Ovary (tissue), 9 donors: ENCODE results near the gene ACTL9. TPM values are rescaled to one million over a fixed set of nuclear protein-coding genes. Genes with fewer than 3 reads are reported as not detected.

Experiments used
- DNase-seq, 5 donors: peaks; one replicate each; pipeline ENCODE4 v3.0.0-alpha.2; 2019 to 2020
- H3K27ac ChIP-seq, 2 donors: fragments of 200-600 bp; one replicate each; pipeline versions ENCODE4 v1.5.1 to v1.8.0; 2019 to 2022
- H3K27me3 ChIP-seq: fragments of 200-600 bp; one replicate; pipeline ENCODE4 v1.8.0; 2022
- H3K36me3 ChIP-seq: fragments of 200-600 bp; sonication (generic); one replicate; pipeline ENCODE4 v1.5.1; 2019
- H3K4me1 ChIP-seq: one replicate; pipeline ENCODE4 v1.8.1; 2013; ENCODE audit warnings: mild to moderate bottlenecking, moderate library complexity; ENCODE audit not compliant: insufficient read depth
- H3K4me3 ChIP-seq: fragments of 200-600 bp; sonication (generic); one replicate; pipeline ENCODE4 v1.5.1; 2017
- H3K9me3 ChIP-seq, 2 donors: fragments of 200-600 bp in 1 of 2; sonication (generic) in 1 of 2; one replicate each; pipeline versions ENCODE4 v1.5.1 to v1.8.1; 2013 to 2019; ENCODE audit warnings: mild to moderate bottlenecking in 1 of 2, moderate library complexity in 1 of 2
- EP300 ChIP-seq: sonication (generic); formaldehyde crosslinking; IDR thresholded peaks from one replicate; pipeline ENCODE4 v1.6.1; 2017; ENCODE audit warnings: antibody characterized with exemption
- POLR2A ChIP-seq: fragments of 450-650 bp; IDR thresholded peaks from one replicate; pipeline ENCODE4 v1.6.1; 2017; ENCODE audit warnings: antibody characterized with exemption, mild to moderate bottlenecking, moderate library complexity
- WGBS, 3 donors: extraction: QIAGEN DNeasy Blood & Tissue Kit in 1 of 3; methylation state at CpG; one replicate each; pipeline versions ENCODE4 v1.1.5 to v1.1.7; 2013 to 2017; 5-methylcytosine and 5-hydroxymethylcytosine counted together
- intact Hi-C, 4 donors: fragments of 100-400 bp; cut with DNase I; formaldehyde crosslinking; loops; one replicate each; pipeline versions ENCODE4 v1.11.0 to v1.15.1; 2022 to 2023
- polyA plus RNA-seq, 2 donors: library from polyadenylated mRNA; stranded (reverse); fragments of 200-250 nt in 1 of 2; fragments of 350-450 nt in 1 of 2; fragmentation: Illumina TruSeq in 1 of 2; extraction: RNeasy Lipid Tissue Mini Kit (QIAGEN cat#74804) in 1 of 2; gene quantifications; one replicate each; pipeline ENCODE4 v1.2.3, GENCODE V29; 2013 to 2014
- total RNA-seq, 7 donors: library from RNA; depleted of rRNA in 2 of 7; stranded (reverse); fragments of >200 nt in 2 of 7; fragmentation: NEBNext Ultra II Directional in 3 of 7; extraction: Animal tissue kit (Norgen Biotek cat#: 25700) in 3 of 7; gene quantifications; one replicate each; pipeline versions ENCODE4 v1.1.0 to v1.2.4, GENCODE V29; 2016 to 2023
- TF ChIP-seq, protein P1 (sequence below), 3 donors: fragments of 450-650 bp in 2 of 3; fragments of 200-600 bp in 1 of 3; IDR thresholded peaks; one replicate each; pipeline versions ENCODE4 v1.5.1 to v1.8.0; 2016 to 2022; ENCODE audit warnings: antibody characterized with exemption in 3 of 3, mild to moderate bottlenecking in 1 of 3
- donor health status: DM: no; HTN: no; CAD: no; lungs with moderate emphysema.
- donor health status: DM: no; HTN: no; CAD: no.
- donor health status: Bipolar disorder and iron deficiency.
- donor health status: DM: yes; HTN: yes; CAD: no.
- donor health status: DM: no; HTN: no; CAD: no.
- donor health status: DM: yes; HTN: yes; CAD: no.

The ACTL9 gene
- total and polyA plus RNA-seq, 9 donors, result not detected

DNA sequence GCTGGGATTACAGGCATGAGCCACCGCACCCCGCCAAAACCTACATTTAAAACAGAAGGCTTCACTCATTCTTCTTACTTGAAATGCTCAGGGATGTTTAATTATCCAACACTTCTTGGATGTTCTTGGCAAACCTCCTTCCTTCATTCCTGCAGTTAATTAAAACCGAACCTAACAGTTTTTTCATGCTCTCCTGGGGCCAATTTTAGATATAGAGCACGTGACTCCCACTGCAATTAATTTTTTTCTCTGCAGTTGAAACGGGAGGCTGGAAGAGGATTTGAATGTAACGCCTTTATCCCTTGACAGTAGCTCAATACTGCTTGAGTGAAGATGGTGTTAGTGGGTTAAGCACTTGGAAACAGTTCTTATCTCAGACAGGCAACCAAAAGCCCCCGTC is 4.6 kb upstream of the ACTL9 start:
- Histone ChIP-seq H3K27me3 (no peaks in the 10 kb centered on the region), H3K36me3 (no peaks in the 10 kb centered on the region), H3K9me3 (no peaks in the 10 kb centered on the region), H3K4me3 (no peak overlapping the region), H3K4me1 (no peaks in the 10 kb centered on the region), H3K27ac (no peak overlapping the region)
- TF ChIP-seq POLR2A (no peak), EP300 (no peak)
- TF ChIP-seq, protein P1, sequence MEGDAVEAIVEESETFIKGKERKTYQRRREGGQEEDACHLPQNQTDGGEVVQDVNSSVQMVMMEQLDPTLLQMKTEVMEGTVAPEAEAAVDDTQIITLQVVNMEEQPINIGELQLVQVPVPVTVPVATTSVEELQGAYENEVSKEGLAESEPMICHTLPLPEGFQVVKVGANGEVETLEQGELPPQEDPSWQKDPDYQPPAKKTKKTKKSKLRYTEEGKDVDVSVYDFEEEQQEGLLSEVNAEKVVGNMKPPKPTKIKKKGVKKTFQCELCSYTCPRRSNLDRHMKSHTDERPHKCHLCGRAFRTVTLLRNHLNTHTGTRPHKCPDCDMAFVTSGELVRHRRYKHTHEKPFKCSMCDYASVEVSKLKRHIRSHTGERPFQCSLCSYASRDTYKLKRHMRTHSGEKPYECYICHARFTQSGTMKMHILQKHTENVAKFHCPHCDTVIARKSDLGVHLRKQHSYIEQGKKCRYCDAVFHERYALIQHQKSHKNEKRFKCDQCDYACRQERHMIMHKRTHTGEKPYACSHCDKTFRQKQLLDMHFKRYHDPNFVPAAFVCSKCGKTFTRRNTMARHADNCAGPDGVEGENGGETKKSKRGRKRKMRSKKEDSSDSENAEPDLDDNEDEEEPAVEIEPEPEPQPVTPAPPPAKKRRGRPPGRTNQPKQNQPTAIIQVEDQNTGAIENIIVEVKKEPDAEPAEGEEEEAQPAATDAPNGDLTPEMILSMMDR (IDR thresholded peaks at IDR 0.05), result no peak
- intact Hi-C loops, result no loop called here
- no peak for DNase-seq
- 29 to 38% (median 31%) methylated on average over 7 of the region's 7 CpGs for WGBS, 3 donors

DNA sequence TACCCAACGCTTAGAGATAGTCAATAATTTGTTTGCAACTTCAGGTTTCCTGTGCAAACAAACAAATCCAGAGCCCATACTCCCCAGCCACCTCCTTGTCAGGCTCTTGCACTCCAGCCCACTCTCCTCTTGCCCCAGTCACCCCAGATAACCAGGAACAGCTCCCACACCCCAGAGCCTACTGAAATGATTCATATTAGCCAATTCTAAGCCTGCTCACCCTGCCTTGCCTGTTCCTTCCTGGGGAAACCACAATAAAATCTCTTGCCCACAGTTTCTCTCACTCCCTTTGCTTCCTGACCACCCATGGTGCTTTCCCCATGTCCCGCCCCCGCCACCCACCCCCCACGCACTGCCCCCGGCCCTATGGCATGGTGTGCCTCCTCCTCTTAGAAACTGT is 3.8 kb upstream of the ACTL9 start:
- no peaks in the 10 kb centered on the region for H3K27me3 ChIP-seq
- DNase-seq, result no peak
- 27 to 36% (median 33%) methylated on average over 5 of the region's 5 CpGs for WGBS, 3 donors

DNA sequence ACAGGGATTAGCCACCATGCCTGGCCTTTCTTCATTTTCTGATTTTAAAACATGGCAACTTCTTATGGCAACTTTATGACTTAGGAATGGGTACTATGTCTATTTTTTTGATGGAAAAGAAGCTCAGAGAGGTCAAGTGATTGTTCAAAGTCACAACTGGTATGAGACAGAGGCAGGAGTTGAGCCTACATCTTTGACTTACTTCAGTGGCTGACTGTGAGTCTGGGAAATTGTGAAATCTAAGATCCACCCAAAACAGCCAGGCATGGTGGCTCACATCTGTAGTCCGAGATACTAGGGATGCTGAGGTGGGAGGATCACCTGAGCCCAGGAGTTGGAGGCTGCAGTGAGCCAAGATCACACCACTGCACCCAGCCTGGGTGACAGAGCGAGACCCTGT is 2.4 kb upstream of the ACTL9 start:
- TF ChIP-seq, protein P1 (IDR thresholded peaks at IDR 0.05), result no peak
- TF ChIP-seq POLR2A (no peak), EP300 (no peak)
- H3K9me3 ChIP-seq, result no peaks in the 10 kb centered on the region
- intact Hi-C loops, result no loop called here
- no peak for DNase-seq
- H3K4me3 ChIP-seq, result no peak overlapping the region
- 68 to 71% (median 70%) methylated on average over 2 of the region's 2 CpGs for WGBS, 3 donors
- no peak overlapping the region for H3K27ac ChIP-seq
- H3K4me1 ChIP-seq, result no peaks in the 10 kb centered on the region
- no peaks in the 10 kb centered on the region for H3K27me3 ChIP-seq
- no peaks in the 10 kb centered on the region for H3K36me3 ChIP-seq

More for the DNA sequence above, 3.8 kb upstream of the ACTL9 start:
- Histone ChIP-seq H3K9me3 (no peaks in the 10 kb centered on the region), H3K27ac (no peak overlapping the region), H3K4me1 (no peaks in the 10 kb centered on the region), H3K36me3 (no peaks in the 10 kb centered on the region), H3K4me3 (no peak overlapping the region)
- intact Hi-C loops, result no loop called here
- TF ChIP-seq EP300 (no peak), POLR2A (no peak)
- TF ChIP-seq, protein P1 (IDR thresholded peaks at IDR 0.05), result no peak

DNA sequence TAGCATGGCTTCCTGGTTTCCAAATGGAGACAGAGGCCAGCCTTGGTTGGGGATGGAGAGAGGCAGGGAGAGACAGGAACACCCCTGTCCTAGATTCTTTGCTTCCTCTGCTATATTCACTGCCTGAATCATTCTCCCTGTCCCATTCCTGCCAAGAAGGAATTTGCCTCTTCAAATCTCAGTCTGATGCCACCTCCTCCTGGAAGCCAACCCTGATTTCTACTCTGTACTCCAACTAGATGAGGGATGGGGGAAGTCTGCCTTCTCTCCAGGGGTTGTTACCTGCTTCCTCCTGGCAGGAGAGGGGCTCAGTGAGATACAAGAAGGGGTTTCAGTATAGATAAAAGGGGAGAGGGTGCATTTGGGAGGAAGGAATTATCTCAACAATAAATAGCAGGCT is 1.3 kb upstream of the ACTL9 start:
- H3K4me3 ChIP-seq, result no peak overlapping the region
- no peak for DNase-seq
- H3K36me3 ChIP-seq, result no peaks in the 10 kb centered on the region
- H3K9me3 ChIP-seq, result no peaks in the 10 kb centered on the region
- H3K27ac ChIP-seq, result no peak overlapping the region
- TF ChIP-seq, protein P1 (IDR thresholded peaks at IDR 0.05), result no peak
- TF ChIP-seq POLR2A (no peak), EP300 (no peak)
- no peaks in the 10 kb centered on the region for H3K27me3 ChIP-seq
- no peaks in the 10 kb centered on the region for H3K4me1 ChIP-seq
- intact Hi-C loops, result no loop called here
